Dendritic cell treated with granulocyte-macrophage colony-stimulating factor and Interleukin-4, amounts not matched to agents 40 ng/mL and 50 ng/mL, for 4 days (primary cell): ENCODE results near the gene CPSF4.

ENCODE experiments used
- H3K27ac Mint-ChIP-seq: one replicate; pipeline ENCODE4 v1.8.0; 2022; ENCODE audit warnings: mild to moderate bottlenecking, mixed read lengths
- H3K27me3 Mint-ChIP-seq: one replicate; pipeline ENCODE4 v1.8.0; 2022; ENCODE audit warnings: mild to moderate bottlenecking, mixed read lengths
- H3K36me3 Mint-ChIP-seq: one replicate; pipeline ENCODE4 v1.8.0; 2022; ENCODE audit warnings: low read depth, mixed read lengths
- H3K4me1 Mint-ChIP-seq: one replicate; pipeline ENCODE4 v1.8.0; 2022; ENCODE audit warnings: low read depth, mixed read lengths
- H3K4me3 Mint-ChIP-seq: one replicate; pipeline ENCODE4 v1.8.0; 2022; ENCODE audit warnings: mild to moderate bottlenecking, moderate library complexity, mixed read lengths
- H3K9me3 Mint-ChIP-seq: one replicate; pipeline ENCODE4 v1.8.0; 2022; ENCODE audit warnings: mixed read lengths
- intact Hi-C: fragments of 100-400 bp; cut with micrococcal nuclease; formaldehyde crosslinking; loops from one replicate; pipeline ENCODE4 v1.15.0; 2022

The CPSF4 gene

DNA sequence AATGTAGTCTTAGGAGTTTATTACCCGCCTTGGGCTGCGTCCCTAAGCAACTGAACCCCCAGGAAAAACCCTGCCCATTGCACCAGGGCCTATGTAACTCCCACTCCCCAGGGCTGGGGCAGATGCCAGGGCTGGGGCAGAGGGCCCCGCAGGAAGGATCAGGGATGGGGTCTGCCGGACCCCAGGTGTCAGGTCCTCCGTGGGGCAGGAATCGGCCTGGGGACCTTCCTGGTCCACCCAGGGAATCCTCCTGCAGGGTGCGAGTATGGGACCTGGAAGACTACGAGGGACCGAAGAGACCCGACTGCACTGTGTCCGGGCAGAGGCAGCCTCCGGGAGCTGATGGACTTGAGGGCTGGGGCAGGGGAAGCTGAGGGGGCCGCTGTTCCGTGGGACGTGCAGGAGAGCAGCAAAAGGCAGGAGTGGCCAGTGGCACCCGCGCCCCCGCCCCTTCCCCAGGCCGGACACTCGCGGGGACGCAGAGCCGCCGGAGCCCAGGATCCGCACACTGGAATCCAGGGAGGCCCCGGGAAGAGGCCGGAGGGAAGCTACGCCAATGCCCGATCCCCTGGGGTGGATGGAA is 29.7 kb downstream of the CPSF4 start:
- Mint-ChIP-seq H3K27me3 (peaks cover 23% of the 10 kb centered on the region), H3K27ac (no peak overlapping the region), H3K9me3 (no peaks in the 10 kb centered on the region), H3K4me3 (no peak overlapping the region), H3K36me3 (peaks cover 38% of the 10 kb centered on the region), H3K4me1 (peaks cover 26% of the 10 kb centered on the region)
- intact Hi-C loops, result no loop called here

DNA sequence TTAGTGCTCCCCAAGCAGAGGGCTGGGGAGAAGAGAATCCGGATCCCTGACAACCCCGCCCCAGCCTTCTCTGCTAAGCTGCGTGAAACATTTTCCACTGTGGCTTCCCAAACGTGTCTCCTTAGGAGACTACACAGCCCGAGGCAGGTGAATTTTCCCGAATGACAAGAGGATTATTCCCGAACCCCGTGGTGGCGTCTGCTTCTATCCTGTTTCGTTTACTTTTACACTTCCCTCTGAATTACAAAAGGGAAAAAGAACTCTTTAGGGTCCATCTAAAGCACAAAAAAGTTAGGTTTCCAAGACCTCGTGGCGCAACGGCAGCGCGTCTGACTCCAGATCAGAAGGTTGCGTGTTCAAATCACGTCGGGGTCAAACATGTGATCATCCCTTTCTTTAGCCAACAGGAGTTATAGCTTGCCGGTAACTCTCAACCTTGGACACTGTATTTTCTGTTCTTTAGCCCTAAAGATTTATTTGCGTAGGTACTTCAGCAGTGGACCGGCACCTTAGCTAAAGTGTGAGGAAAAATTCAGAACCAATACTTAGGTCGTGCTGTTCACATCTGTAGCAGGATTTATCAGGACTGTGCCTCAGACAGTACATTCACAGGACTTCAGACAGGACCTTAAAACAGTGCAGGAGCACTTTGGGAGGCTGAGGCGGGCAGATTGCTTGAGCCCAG is 30.8 kb downstream of the CPSF4 start:
- Mint-ChIP-seq H3K4me3 (no peak overlapping the region), H3K27me3 (peaks cover 23% of the 10 kb centered on the region), H3K9me3 (no peaks in the 10 kb centered on the region), H3K27ac (no peak overlapping the region), H3K36me3 (peaks cover 31% of the 10 kb centered on the region), H3K4me1 (peaks cover 19% of the 10 kb centered on the region)
- intact Hi-C loops, result loop anchor here (2.0 to 10.0 kb wide), 2 partner anchors 61 to 85 kb away; partner anchors contain the start of genes BUD31, FAM200A, PDAP1 and ZNF655

DNA sequence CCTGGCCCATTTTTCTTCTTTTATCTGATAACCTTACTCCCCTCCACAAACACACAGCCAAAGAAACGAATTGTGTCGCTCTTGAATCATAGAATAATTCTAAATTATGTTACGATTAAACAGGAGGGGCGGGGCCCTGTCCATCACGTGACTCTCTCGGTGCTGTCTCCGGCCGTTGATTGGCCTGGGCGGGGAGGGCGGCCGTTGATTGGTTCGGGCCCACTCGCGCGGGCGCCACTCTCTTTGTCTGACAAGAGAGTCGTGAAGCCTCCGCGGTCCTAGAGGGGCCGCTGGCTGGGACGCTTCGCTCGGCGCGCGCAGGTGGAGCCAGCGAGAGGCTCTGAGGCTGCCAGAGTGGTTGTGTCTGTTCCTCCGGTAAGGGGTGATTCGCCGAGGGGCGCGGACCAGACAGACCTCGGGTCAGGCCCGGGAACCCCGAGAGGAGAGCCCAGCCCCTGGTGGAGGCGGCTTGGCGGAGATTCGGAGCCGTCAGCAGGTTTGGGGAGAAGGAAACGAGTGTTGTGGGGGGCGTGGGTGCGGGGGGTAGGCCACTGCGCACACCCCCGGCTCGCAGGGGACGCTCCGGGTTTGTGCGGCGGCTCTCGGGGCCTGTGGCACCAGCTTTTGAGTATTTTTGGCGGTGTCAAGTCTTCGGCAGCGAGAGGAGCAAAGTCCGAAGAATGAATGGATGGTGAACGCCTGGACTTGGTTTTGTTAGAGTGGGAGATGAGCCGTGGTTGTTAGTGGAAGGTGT is 34.0 kb downstream of the CPSF4 start, which contains the start of gene ZNF789:
Gene ZNF789 (plus strand): TSS at position 330 of the 754 bp plus-strand sequence. CDS start 3,567 bp downstream, outside the sequence.
- peaks cover 42% of the 10 kb centered on the region for H3K36me3 Mint-ChIP-seq
- peak within 1 kb of the TSS; percentile 99 for H3K4me3 Mint-ChIP-seq
- H3K9me3 Mint-ChIP-seq, result no peaks in the 10 kb centered on the region
- H3K27ac Mint-ChIP-seq, result peak within 1 kb of the TSS; percentile 91
- H3K4me1 Mint-ChIP-seq, result peaks cover 32% of the 10 kb centered on the region
- peaks cover 23% of the 10 kb centered on the region for H3K27me3 Mint-ChIP-seq
- intact Hi-C loops, result loop anchor here (1.0 to 10.0 kb wide), 2 partner anchors 28 to 82 kb away; partner anchors contain the start of genes FAM200A, ZNF394 and ZNF655

DNA sequence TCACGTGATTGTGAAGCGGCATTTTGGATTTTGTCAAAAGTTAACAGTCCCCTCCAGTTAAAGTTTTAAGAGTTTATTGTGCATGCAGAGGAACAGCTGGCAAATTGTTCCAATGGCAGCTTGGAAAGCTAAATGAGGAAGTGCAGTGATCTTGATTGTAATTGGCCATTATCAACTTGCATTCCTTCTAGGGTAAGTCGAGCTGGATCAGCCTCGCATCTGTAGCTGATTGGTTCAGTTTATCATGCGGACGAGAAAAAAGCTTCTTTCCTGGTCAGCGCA is 34.5 kb downstream of the CPSF4 start:
- Mint-ChIP-seq H3K27ac (peak overlapping the region; percentile 91), H3K9me3 (no peaks in the 10 kb centered on the region), H3K27me3 (peaks cover 22% of the 10 kb centered on the region), H3K4me3 (peak overlapping the region; percentile 99), H3K4me1 (peaks cover 37% of the 10 kb centered on the region), H3K36me3 (peaks cover 47% of the 10 kb centered on the region)
- intact Hi-C loops, result loop anchor here (1.0 to 10.0 kb wide), 2 partner anchors 27 to 82 kb away; partner anchors contain the start of genes FAM200A, ZNF394 and ZNF655

DNA sequence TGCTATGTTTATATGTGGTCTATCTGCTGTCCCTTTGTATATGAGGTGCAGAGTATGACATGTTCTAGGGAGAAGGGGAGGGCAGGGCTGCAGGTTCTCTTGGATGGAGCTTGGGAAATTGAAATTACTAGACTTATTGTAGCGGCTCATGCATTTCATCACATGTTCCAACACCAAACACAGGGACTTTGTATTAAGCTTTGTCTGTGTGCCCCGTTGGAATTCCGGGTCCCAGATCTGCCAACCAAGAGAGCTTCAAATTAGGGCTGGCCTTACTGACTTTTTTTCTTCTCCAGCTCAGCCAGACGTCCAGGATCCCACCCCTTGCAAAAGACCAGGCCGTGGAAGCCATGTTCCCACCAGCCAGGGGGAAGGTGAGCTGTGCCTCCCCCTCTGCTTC is 37.4 kb downstream of the CPSF4 start:
- peaks cover 1% of the 10 kb centered on the region for H3K27me3 Mint-ChIP-seq
- intact Hi-C loops, result loop anchor here (10.0 kb wide), 1 partner anchor 79 kb away; the partner anchor contains the start of genes FAM200A and ZNF655
- no peaks in the 10 kb centered on the region for H3K9me3 Mint-ChIP-seq
- peaks cover 56% of the 10 kb centered on the region for H3K4me1 Mint-ChIP-seq
- H3K27ac Mint-ChIP-seq, result no peak overlapping the region
- H3K4me3 Mint-ChIP-seq, result no peak overlapping the region
- H3K36me3 Mint-ChIP-seq, result peaks cover 69% of the 10 kb centered on the region

DNA sequence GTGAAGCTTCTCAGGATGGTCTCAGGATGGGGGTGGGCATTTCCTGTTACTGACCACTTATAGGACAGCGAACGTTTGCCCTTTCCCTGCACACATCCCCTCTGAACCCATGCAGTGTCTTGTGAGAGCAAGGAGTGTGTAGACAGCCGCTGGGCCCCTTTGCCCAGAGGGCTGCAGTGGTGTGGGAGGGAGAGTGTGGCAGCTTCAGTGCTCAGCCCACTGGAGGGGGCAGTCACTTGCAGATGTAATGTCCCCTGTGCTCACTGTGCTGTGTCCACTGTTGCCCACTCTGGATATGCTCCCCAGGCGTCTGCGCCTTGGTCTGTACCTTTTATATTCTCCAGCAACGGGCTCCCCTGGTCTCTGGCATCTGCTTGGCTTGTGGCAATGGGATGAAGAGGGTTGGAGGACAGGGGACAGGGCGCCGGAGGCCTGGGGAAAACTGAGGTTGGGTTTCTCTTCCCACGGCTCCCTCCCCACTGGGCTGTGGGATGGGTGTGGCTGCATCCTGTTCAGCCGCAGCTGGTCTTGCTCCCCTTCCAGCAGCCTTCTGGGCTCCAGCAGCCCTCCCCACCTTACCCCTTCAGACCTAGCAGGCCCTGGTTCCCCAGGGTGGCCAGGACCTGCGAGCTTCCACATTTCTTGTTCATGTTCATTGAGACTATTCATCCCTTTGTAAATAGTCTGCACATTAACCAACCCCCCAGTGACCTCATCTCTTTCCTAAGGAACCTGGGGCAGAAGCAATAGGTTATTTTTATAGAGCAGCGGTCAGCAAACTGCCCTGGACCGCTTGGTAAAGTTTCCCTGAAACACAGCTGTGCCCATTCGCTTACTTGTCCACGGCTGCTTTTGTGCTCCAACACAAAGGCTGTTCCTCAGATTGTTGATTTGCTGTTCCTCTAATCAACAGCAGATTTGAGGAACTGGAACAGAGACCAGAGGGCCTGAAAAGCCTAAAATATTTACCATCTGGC is 40.0 kb downstream of the CPSF4 start:
- Mint-ChIP-seq H3K9me3 (no peaks in the 10 kb centered on the region), H3K27ac (peak overlapping the region; percentile 92), H3K4me1 (peaks cover 52% of the 10 kb centered on the region), H3K4me3 (peak overlapping the region; percentile 69), H3K27me3 (no peaks in the 10 kb centered on the region), H3K36me3 (peaks cover 81% of the 10 kb centered on the region)
- intact Hi-C loops, result loop anchor here (10.0 kb wide), 1 partner anchor 76 kb away; the partner anchor contains the start of genes FAM200A and ZNF655

DNA sequence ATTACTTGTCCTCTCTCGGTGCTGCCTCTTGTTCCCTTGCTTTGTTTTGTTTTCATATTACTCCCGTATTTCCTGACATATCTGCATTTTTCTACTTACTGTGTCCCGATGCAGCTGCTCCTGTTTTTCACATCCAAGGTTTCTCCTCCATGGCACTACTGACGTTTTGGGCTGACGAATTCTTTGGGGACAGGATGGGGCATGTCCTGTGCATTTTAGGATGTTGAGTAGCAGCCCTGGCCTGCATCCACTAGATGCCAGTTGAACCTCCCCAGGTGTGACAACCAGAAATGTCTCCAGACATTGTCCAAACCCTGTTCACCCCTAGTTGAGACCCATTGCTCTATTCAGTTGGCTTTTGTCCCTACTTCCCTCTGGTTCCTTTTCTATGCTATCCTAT is 46.4 kb downstream of the CPSF4 start:
- H3K36me3 Mint-ChIP-seq, result peaks cover 90% of the 10 kb centered on the region
- no peaks in the 10 kb centered on the region for H3K9me3 Mint-ChIP-seq
- no peak overlapping the region for H3K27ac Mint-ChIP-seq

DNA sequence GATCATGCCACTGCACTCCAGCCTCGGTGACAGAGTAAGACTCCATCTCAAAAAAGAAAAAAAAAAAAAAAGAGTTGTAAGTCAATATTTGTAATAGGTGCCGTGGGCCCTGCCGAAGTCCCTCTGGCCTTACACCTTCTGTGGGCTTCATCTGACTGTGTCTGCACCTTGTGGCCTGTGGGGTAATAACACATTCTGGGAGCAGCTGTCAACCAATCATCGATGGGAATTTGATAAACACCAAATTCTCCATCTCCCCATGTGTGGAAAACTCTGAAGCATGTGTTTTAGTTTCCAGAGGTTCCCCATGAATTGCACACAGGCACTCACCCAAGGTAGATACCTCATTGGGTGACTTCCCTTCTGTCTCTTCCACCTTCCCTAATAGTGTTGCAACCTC is 50.5 kb downstream of the CPSF4 start:
- H3K36me3 Mint-ChIP-seq, result peaks cover 91% of the 10 kb centered on the region
- H3K4me1 Mint-ChIP-seq, result no peaks in the 10 kb centered on the region
- H3K9me3 Mint-ChIP-seq, result peaks cover 10% of the 10 kb centered on the region
- intact Hi-C loops, result no loop called here
- H3K27ac Mint-ChIP-seq, result no peak overlapping the region
- no peaks in the 10 kb centered on the region for H3K27me3 Mint-ChIP-seq
- no peak overlapping the region for H3K4me3 Mint-ChIP-seq

More for the DNA sequence above, 46.4 kb downstream of the CPSF4 start:
- intact Hi-C loops, result no loop called here
- peaks cover 5% of the 10 kb centered on the region for H3K4me1 Mint-ChIP-seq
- H3K27me3 Mint-ChIP-seq, result no peaks in the 10 kb centered on the region
- H3K4me3 Mint-ChIP-seq, result no peak overlapping the region

DNA sequence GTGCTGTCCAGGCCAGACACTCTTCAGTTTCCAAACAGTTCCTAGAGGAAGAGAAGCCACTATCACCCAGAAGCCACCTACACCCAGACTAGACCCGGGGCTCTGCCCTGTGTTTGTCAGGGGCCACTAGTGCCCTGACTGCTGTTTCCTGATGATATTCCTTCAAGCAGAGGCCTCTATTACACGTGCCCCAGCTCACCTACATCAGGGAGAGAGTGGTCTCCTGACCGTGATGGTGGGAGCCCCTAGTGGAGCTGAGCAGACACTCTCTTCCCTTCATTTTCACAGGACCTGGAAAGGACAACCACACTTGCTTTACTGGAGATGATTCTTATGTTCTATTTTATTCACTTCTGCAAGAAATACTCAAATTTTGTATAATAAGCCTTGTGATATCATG is 52.1 kb downstream of the CPSF4 start:
- peaks cover 16% of the 10 kb centered on the region for H3K9me3 Mint-ChIP-seq
- H3K4me3 Mint-ChIP-seq, result no peak overlapping the region
- no peak overlapping the region for H3K27ac Mint-ChIP-seq
- no peaks in the 10 kb centered on the region for H3K4me1 Mint-ChIP-seq
- intact Hi-C loops, result no loop called here
- H3K27me3 Mint-ChIP-seq, result no peaks in the 10 kb centered on the region
- peaks cover 91% of the 10 kb centered on the region for H3K36me3 Mint-ChIP-seq

DNA sequence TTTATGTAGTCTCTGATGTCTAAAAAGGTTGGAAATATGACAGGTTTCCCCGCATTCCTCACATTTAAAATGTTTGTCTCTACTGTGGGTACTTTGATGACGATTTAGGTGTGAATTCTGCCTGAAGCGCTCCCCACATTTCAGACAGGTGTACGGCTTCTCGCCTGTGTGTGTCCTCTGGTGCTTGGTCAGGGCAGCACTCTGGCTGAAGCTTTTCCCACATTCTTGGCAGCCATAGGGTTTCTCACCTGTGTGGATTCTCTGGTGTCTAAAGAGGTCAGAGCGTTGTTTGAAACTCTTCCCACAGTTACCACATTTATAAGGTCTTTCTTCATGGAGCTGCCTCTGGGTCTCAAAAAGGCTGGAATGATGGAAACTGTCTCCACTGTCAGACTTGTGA is 55.1 kb downstream of the CPSF4 start:
- peaks cover 16% of the 10 kb centered on the region for H3K9me3 Mint-ChIP-seq
- H3K4me1 Mint-ChIP-seq, result peaks cover 14% of the 10 kb centered on the region
- intact Hi-C loops, result no loop called here
- no peaks in the 10 kb centered on the region for H3K27me3 Mint-ChIP-seq
- no peak overlapping the region for H3K4me3 Mint-ChIP-seq
- H3K27ac Mint-ChIP-seq, result no peak overlapping the region
- H3K36me3 Mint-ChIP-seq, result peaks cover 90% of the 10 kb centered on the region

DNA sequence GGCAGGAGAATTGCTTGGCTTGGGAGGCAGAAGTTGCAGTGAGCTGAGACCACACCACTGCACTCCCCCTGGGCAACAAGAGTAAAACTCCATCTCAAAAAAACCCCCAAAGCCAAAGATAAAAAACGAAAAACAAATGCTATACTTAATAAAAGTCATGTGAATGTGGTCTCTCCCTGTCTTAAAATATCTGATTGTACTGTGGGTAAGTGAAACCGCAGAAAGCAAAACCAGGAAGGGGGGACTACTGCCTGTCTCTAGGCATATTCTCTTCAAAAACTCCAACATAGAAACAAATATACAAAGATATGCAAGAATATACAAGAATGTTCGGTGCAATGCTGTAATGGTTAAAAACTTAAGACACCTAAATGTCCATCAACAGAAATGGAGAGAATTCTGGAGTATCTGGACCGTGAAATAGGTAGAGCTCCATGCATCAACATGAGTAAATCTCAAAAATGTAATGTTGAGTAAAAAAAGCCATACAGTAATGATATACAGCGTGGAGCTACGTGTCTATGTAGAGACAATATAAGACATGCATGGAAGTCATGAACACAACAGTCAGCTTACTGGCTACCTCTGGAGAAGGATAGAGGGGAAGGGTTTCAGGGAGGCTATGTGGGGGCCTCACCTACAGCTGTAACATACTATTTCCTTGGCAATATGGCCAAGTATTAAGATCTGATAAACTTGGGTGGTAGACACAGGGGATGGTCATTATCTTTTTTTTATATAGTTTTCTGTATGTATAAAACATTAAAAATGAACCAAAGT is 59.2 kb downstream of the CPSF4 start:
- Mint-ChIP-seq H3K27me3 (no peaks in the 10 kb centered on the region), H3K9me3 (peaks cover 16% of the 10 kb centered on the region), H3K4me3 (peak overlapping the region; percentile 96), H3K27ac (peak overlapping the region; percentile 95), H3K4me1 (peaks cover 14% of the 10 kb centered on the region), H3K36me3 (peaks cover 74% of the 10 kb centered on the region)
- intact Hi-C loops, result no loop called here

DNA sequence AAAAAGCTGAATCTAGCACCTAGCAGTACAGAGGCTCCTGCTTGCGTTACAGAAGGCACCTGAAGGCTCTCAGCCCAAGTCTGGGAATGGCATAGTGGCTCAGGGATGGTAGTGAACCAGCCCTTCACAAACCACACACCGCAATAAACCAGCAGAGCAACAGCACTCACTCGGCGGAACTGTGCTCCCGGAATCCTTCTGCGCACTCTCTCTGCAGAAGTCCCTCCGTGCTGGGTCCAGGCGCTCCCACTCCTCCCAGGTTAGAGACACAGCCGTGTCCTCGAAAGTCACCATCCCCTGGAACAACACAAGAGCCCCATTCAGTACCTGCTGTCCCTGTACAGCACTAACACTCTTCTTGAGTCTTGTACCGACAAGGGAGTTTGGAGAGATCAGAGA is 59.8 kb downstream of the CPSF4 start:
- intact Hi-C loops, result no loop called here
- H3K27ac Mint-ChIP-seq, result peak overlapping the region; percentile 95
- no peaks in the 10 kb centered on the region for H3K27me3 Mint-ChIP-seq
- peaks cover 13% of the 10 kb centered on the region for H3K9me3 Mint-ChIP-seq
- H3K4me3 Mint-ChIP-seq, result peak overlapping the region; percentile 96
- peaks cover 14% of the 10 kb centered on the region for H3K4me1 Mint-ChIP-seq
- peaks cover 68% of the 10 kb centered on the region for H3K36me3 Mint-ChIP-seq

DNA sequence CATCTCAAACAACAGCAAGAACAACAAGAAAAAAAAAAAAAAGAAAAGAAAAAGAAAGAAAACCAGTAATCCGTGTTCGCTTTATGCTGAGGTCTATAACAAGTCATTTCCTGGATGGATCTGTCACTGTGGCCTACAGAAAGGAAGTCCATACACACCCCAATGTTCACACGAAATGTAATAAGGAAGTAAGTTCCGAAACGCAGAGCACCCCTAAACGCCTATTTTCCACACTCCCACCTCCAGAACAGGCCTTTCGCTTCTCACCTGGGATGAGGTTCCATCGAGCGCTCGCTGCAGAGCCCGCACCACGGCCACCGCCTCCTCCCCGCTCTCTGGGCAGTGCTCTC is 60.6 kb downstream of the CPSF4 start:
- H3K4me1 Mint-ChIP-seq, result peaks cover 14% of the 10 kb centered on the region

More for the DNA sequence above, 60.6 kb downstream of the CPSF4 start:
- Mint-ChIP-seq H3K4me3 (peak overlapping the region; percentile 96), H3K27me3 (no peaks in the 10 kb centered on the region), H3K36me3 (peaks cover 61% of the 10 kb centered on the region), H3K9me3 (peaks cover 5% of the 10 kb centered on the region), H3K27ac (peak overlapping the region; percentile 95)
- intact Hi-C loops, result no loop called here
